DND-41 (cell line): Measurements from ENCODE around the gene DPP7.

Experiments
- CTCF ChIP-seq: IDR thresholded peaks from 2 replicates; pipeline ENCODE4 v1.5.1; 2012; ENCODE audit warnings: borderline replicate concordance, low read length, moderate library complexity, mild to moderate bottlenecking; ENCODE audit not compliant: poor library complexity, severe bottlenecking; ENCODE audit errors: extremely low read depth
- EZH2 ChIP-seq: IDR thresholded peaks from 3 replicates; pipeline ENCODE4 v1.6.1; 2012; ENCODE audit warnings: borderline replicate concordance, low read depth, mild to moderate bottlenecking, moderate library complexity, low read length, inconsistent platforms; ENCODE audit not compliant: severe bottlenecking

- TF ChIP-seq CTCF (no peak), EZH2 (no peak)
Measured at GRCh38 chr9:137134191-137134590, 19.7 kb upstream of the DPP7 start.
